Measurements from ENCODE around the gene CTBS.
"Not testable (repeated sequence)": the region's sequence is repeated elsewhere in the genome, so short reads cannot be mapped to it uniquely, and the experiment has no call there.

CTBS gene

GRCh38 chr1:84603223-84603622 lies 29.0 kb upstream of the CTBS start:
- TF ChIP-seq CTCF (IDR thresholded peaks at IDR 0.05; ENCODE audit: low read length, missing control alignments): no peak
- H3K4me3 ChIP-seq (replicated peaks; ENCODE audit: low read depth, low read length): peak overlapping the region; percentile 52
- DNase-seq (ENCODE audit: low read depth): peak; percentile 72

GRCh38 chr1:84600796-84601195 lies 26.6 kb upstream of the CTBS start:
- DNase-seq (ENCODE audit: low read depth): peak; percentile 30
- H3K4me3 ChIP-seq (replicated peaks; ENCODE audit: low read depth, low read length): no peak overlapping the region
- no peak for TF ChIP-seq CTCF (IDR thresholded peaks at IDR 0.05; ENCODE audit: low read length, missing control alignments)

- DNase-seq (ENCODE audit: low read depth): peak; percentile 80
- no peak for TF ChIP-seq CTCF (IDR thresholded peaks at IDR 0.05; ENCODE audit: low read length, missing control alignments)
- no peak overlapping the region for H3K4me3 ChIP-seq (replicated peaks; ENCODE audit: low read depth, low read length)
These were observed 24.9 kb upstream of the CTBS start for GRCh38 chr1:84598846-84599741.

- no peak overlapping the region for H3K4me3 ChIP-seq (replicated peaks; ENCODE audit: low read depth, low read length)
- DNase-seq (ENCODE audit: low read depth): peak; percentile 32
- no peak for TF ChIP-seq CTCF (IDR thresholded peaks at IDR 0.05; ENCODE audit: low read length, missing control alignments)
These were observed 24.2 kb upstream of the CTBS start for GRCh38 chr1:84598418-84598817.

- no peak overlapping the region for H3K4me3 ChIP-seq (replicated peaks; ENCODE audit: low read depth, low read length)
- no peak for TF ChIP-seq CTCF (IDR thresholded peaks at IDR 0.05; ENCODE audit: low read length, missing control alignments)
- DNase-seq (ENCODE audit: low read depth): no peak
These were observed 22.8 kb upstream of the CTBS start for GRCh38 chr1:84597011-84597410.

GRCh38 chr1:84594959-84595358 lies 20.7 kb upstream of the CTBS start:
- not testable (repeated sequence) for H3K4me3 ChIP-seq (replicated peaks; ENCODE audit: low read depth, low read length); DNase-seq (ENCODE audit: low read depth)

- DNase-seq (ENCODE audit: low read depth): no peak
- no peak for TF ChIP-seq CTCF (IDR thresholded peaks at IDR 0.05; ENCODE audit: low read length, missing control alignments)
- no peak overlapping the region for H3K4me3 ChIP-seq (replicated peaks; ENCODE audit: low read depth, low read length)
These were observed 12.9 kb upstream of the CTBS start for GRCh38 chr1:84587099-84587498.
